GM21381 (cell line): ENCODE results near the gene STK32B.

Source experiments
- ATAC-seq: cut with Tn5 transposase; IDR thresholded peaks from one replicate; pipeline ENCODE4 v1.9.1; 2021; ENCODE audit warnings: mild to moderate bottlenecking, moderate library complexity; ENCODE audit not compliant: unreplicated experiment

The STK32B gene

GRCh38 chr4:5120067-5120466 is 68.8 kb downstream of the STK32B start:
- no peak for ATAC-seq

DNA sequence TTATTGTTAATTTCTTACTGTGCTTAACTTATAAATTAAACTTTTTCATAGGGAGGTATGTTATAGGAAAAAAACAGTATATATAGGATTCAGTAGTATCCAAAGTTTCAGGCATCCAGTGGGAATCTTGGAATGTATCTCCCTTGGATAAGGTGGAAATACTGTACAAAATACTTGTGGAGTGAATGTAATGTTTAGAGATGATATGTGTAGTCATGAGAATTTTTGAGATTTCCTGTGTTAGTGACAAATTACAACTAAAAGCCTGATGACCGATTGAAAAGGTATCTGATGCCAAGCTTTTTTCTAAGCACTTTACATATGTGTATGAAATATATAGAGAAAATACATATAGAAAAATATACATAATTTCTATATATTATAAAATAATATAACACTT is 69.2 kb downstream of the STK32B start:
- no peak for ATAC-seq

DNA sequence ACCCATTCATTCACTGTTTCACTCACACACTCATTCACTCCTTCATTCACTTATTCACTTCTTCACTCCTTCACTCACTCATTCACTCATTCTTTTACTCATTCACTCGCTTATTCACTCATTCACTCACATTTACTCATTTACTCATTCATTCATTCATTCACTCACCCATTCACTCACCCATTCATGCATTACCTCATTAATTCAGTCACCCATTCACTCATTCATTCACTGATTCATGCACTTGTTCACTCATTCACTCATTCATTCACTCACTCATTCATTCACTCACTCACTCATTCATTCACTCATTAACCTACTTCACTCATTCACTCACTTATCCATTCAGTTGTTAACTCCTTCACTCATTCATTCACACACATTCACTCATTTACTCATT is 70.8 kb downstream of the STK32B start:
- ATAC-seq, result no peak

DNA sequence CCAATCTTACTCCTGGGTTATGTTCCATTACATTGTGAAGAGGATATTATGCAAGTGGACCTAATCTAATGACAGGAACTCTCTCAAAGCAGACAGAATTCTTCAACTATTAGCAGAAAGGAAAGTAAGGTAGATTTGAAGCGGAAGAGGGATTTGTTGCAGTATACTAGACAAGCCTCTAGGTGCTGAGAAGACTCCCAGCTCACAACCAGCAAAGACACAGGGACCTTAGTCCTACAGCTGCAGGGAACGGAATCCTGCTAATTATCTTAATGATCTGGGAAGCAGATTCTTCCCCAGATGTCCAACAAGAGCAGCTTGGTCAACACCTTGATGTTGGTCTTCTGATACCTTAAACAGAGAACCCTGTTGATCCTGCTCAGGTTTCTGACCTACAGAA is 73.6 kb downstream of the STK32B start:
- no peak for ATAC-seq

- ATAC-seq, result no peak
Observed at GRCh38 chr4:5125321-5125720, 74.0 kb downstream of the STK32B start.

- ATAC-seq, result no peak
Observed at GRCh38 chr4:5126231-5126630, 75.0 kb downstream of the STK32B start.

DNA sequence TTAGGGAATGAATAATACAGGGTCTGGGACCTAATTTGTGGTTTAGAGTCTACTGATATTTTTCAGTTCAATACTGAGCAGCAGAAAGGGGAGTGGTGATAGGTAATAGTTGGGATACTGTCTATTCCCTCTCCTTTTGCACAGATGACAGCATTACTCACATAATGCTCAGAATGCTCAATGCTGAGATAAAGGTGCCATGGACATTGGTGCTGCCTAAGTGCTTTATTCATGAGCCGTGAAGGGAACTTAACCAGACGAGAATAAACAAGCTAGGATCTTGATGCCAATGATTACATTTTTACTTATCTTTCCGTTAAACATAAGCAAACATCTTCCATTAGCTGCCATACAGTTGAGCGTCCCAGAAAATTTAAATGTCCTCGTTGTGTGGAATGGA is 75.6 kb downstream of the STK32B start:
- ATAC-seq, result no peak

GRCh38 chr4:5127556-5127955 is 76.3 kb downstream of the STK32B start:
- no peak for ATAC-seq

DNA sequence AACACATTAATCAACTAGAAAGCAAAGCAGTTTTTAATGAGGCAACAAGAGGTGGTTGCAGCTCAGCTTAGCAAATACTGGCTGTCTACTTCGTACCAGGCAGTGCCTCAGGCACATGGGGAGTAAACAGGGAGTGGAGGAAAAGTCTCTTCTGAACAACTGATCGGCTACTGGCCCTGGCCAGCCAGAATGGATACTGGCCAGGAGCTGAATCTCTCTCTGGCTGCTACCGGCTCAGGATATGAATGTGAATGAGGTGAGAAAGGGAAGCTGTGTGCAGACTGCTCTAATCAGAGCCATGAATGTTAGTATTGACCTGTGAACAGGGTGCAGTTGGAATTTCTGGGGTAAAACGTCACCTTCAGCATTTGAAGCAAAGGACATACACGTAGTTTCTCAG is 77.3 kb downstream of the STK32B start:
- ATAC-seq, result no peak

- ATAC-seq, result no peak
Observed at GRCh38 chr4:5133201-5133600, 81.9 kb downstream of the STK32B start.

DNA sequence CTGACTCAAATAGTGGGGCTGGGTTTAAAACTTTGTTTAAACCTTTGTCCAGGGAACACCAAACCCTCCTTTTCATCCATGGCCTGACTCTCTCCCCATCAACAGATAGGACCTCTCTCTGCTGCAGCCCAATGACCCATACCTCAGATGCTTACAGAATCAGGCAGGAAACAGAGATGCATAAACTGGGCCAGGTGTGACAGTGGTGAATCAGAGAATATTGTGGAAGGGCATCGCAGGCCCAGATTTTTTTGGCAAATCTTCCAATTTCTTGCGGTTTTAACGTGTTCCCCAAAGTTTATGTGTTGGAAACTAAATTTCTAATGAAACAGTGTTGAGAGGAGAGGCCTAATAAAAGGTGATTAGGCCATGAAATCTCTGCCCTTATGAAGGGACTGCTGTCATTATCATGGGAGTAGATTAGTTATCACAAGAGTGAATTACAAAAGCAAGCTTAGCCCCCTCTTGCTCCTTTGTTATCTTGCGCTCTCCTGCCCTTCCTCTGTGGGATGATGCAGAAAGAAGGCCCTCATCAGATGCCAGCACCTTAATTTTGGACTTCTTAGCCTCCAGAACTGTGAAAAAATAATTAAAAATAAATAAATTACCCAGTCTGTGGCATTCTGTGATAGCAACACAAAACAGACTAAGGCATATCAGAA is 82.8 kb downstream of the STK32B start:
- ATAC-seq, result no peak

DNA sequence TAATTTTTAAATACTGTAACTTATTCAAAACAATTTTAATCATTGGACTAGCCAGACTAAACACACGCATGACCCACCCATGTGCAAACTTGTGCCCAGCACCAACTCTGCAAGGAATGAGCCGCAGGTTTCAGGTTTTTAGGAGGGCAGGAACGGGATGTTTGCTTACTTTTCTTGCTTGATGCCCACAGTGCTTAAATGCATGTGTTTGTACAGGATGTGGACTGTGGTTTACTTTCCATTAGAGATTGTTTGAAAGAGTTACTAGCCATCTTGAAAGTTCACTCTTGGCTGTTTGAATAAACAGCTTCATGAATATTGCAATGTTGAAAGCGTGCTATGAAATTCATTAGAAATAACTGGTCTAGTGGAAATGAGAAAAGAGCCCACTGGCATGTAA is 83.3 kb downstream of the STK32B start:
- ATAC-seq, result no peak

- no peak for ATAC-seq
Observed at GRCh38 chr4:5137226-5137625, 85.9 kb downstream of the STK32B start.

- ATAC-seq, result no peak
Observed at GRCh38 chr4:5137927-5138326, 86.6 kb downstream of the STK32B start.

DNA sequence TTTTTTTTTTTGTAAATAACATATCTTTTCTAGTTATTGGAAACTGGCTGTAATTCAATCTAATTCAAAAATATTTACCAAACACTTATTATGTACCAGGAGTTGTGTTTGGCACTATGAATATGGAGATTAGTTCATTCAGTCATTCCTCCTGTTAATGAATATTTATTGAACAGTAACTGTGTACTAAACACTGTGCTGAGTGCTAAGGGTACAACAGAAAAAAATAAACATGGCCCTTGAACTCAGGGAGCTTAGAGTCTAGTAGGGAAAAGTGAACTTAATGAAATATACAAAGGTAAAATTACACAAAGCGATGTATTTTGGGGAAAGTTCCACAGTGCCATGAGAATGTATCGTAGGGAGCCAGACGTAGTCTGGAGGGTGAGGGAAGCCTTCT is 87.1 kb downstream of the STK32B start:
- ATAC-seq, result no peak

GRCh38 chr4:5139141-5139540 is 87.9 kb downstream of the STK32B start:
- no peak for ATAC-seq

GRCh38 chr4:5141802-5142201 is 90.5 kb downstream of the STK32B start:
- no peak for ATAC-seq

DNA sequence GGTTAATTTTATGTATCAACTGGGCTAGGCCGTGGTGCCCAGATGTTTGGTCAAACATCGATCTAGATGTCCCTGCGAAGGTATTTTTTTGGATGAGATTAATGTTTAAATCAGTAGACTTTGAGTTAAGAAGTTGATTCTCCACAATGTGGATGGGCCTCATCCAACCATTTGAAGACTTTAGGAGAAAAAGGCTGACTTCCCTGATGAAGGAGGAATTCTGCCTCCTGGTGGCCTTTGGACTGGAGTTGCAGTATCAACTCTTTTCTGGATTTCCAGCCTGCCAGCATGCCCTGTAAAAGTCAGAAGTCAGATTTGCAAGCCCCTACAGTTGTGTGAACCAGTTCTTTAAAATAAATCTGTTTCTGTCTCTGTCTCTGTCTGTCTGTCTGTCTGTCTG is 91.4 kb downstream of the STK32B start:
- ATAC-seq, result no peak

- no peak for ATAC-seq
Observed at GRCh38 chr4:5143306-5143861, 92.1 kb downstream of the STK32B start.

DNA sequence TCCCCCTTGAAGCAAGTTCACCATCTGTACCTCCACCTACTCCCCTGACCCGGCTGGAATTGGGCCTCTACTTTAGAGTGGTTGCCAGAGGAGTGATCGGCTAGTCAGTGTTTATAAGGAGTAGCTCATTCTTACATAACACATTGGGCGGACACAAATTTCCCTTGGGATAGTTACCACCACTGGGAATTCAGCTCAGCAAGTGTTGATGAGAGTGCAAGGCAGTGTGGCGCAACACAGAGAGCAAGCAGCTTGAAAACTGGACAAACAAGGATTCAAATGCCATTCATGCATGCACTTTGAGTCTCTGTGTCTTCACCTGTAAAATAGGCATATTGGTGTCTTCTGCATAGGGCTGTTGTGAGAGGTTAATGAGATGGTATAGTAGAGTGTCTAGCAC is 92.7 kb downstream of the STK32B start:
- no peak for ATAC-seq

- no peak for ATAC-seq
Observed at GRCh38 chr4:5144384-5144783, 93.1 kb downstream of the STK32B start.

GRCh38 chr4:5146248-5146647 is 95.0 kb downstream of the STK32B start:
- no peak for ATAC-seq

DNA sequence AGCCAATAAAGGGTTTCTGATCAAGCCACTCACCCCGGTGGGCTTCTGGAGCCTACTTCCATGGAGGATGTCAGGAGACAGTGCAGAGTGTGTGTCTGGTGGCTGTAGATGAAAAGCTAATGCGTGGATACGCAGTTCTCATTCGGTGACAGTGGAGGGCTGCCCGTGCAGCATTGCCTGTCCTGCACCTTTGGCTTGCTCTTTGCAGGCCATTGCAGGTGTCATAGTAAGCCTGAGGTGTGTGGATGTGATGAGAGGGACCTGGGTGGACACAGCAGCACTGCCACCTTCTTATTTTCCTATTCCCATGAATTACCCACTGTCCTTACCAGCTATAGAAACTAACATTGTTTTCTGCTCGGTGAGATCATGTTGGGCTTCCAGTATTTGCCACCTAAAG is 101.2 kb downstream of the STK32B start:
- no peak for ATAC-seq
